ENCODE data around the gene AKNAD1.

Gene AKNAD1

DNA sequence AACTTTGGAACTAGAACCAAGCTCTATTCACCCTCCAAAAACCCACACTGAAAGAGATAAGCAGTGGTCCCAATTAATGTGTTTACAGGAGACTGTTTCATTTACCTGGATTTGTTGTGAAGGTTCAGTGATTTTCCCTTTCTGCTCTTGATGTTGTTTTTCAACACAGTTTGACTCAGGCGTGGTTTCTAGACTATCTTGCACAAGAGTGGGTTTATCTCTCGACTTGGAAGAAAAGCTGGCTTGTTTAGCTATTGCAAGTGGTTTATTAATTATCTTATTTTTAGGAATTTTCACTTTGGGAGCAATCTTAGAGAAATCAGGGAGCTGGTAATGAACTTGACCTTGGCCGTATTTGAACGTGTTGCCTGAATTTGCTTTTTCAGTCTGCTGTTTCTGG, 5.3 kb downstream of the AKNAD1 start:
- H3K27me3 ChIP-seq (ENCODE audit: insufficient read depth, low read length, poor library complexity): no peaks in the 10 kb centered on the region
- no peak overlapping the region for H3K9ac ChIP-seq (ENCODE audit: low read depth, low read length)
- no peaks in the 10 kb centered on the region for H3K9me3 ChIP-seq (ENCODE audit: insufficient read depth, low read length, severe bottlenecking)
- no peak overlapping the region for H3K4me3 ChIP-seq (ENCODE audit: low read depth in 1 of 2, low read length in 2 of 2)
- peak overlapping the region; percentile 86; the same call in 1 of the 2 replicates for H3K27ac ChIP-seq (ENCODE audit: low read length)
- DNase-seq: no peak
- no peaks in the 10 kb centered on the region for H3K36me3 ChIP-seq (ENCODE audit: insufficient read depth, low read length)
- TF ChIP-seq CTCF (IDR thresholded peaks at IDR 0.05; ENCODE audit: borderline replicate concordance, extremely low read depth, low read length, poor library complexity, severe bottlenecking): no peak
- no peak overlapping the region for H2AFZ ChIP-seq (ENCODE audit: low read depth, low read length)
- no peaks in the 10 kb centered on the region for H4K20me1 ChIP-seq (ENCODE audit: insufficient read depth, low read length)
- peaks cover 28% of the 10 kb centered on the region for H3K4me1 ChIP-seq (ENCODE audit: insufficient read depth, low read length)
- no peaks in the 10 kb centered on the region for H3K79me2 ChIP-seq (ENCODE audit: insufficient read depth, low read length)
- no peak for ATAC-seq (ENCODE audit: insufficient read depth, low read depth)
- no peak overlapping the region for H3K4me2 ChIP-seq (ENCODE audit: insufficient read depth, low read length)

DNA sequence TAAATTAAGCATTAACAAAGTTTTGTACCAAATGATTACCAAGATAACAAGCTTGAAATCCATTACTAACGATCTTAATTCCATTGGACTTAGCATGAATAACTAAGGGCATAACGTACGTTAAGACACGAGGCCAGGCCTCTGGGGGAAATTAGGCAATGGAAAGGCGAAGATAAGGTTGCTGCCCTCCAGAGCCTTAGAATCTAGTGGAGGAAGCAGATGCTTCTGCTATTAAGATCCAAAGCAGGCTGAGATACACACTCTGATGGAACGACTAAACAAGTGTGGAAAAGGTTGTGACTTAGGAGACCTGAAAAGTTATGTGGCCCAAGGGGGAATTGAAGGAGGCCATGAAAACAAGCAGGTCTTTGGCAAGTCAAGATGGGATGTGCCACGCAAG, 6.0 kb downstream of the AKNAD1 start:
- Histone ChIP-seq H3K27ac (ENCODE audit: low read length) (no peak overlapping the region; the same call in 1 of the 2 replicates), H3K9me3 (ENCODE audit: insufficient read depth, low read length, severe bottlenecking) (no peaks in the 10 kb centered on the region), H2AFZ (ENCODE audit: low read depth, low read length) (no peak overlapping the region), H3K4me3 (ENCODE audit: low read depth in 1 of 2, low read length in 2 of 2) (no peak overlapping the region), H3K9ac (ENCODE audit: low read depth, low read length) (no peak overlapping the region), H3K27me3 (ENCODE audit: insufficient read depth, low read length, poor library complexity) (no peaks in the 10 kb centered on the region), H3K79me2 (ENCODE audit: insufficient read depth, low read length) (no peaks in the 10 kb centered on the region), H3K4me2 (ENCODE audit: insufficient read depth, low read length) (no peak overlapping the region), H3K36me3 (ENCODE audit: insufficient read depth, low read length) (no peaks in the 10 kb centered on the region), H3K4me1 (ENCODE audit: insufficient read depth, low read length) (peaks cover 28% of the 10 kb centered on the region), H4K20me1 (ENCODE audit: insufficient read depth, low read length) (no peaks in the 10 kb centered on the region)
- TF ChIP-seq CTCF (IDR thresholded peaks at IDR 0.05; ENCODE audit: borderline replicate concordance, extremely low read depth, low read length, poor library complexity, severe bottlenecking) (no peak), EZH2 (IDR thresholded peaks at IDR 0.05; ENCODE audit: borderline replicate concordance, low read depth, low read length, severe bottlenecking) (no peak)
- no peak for DNase-seq
- no peak for ATAC-seq (ENCODE audit: insufficient read depth, low read depth)

DNA sequence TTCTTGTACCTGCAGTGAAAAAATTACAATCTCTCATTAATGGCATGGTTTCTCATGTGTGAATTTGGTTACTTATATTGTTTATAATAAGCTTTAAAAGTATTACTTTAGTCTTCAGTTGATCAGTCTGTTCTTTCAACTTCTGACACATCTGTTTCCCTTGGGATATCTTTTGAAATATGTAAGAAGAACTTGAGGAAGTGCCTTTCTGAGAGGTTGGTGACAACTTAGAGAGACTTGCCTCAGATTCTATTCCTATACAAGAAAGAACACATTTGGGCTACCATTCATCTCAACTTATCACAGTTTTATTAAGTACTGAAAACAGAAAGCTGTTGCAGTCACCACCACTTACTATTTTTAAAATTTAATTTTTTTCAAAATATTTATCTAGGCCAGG, 8.1 kb downstream of the AKNAD1 start:
- no peaks in the 10 kb centered on the region for H3K36me3 ChIP-seq (ENCODE audit: insufficient read depth, low read length)
- TF ChIP-seq CTCF (IDR thresholded peaks at IDR 0.05; ENCODE audit: borderline replicate concordance, extremely low read depth, low read length, poor library complexity, severe bottlenecking) (no peak), EZH2 (IDR thresholded peaks at IDR 0.05; ENCODE audit: borderline replicate concordance, low read depth, low read length, severe bottlenecking) (no peak)
- no peak overlapping the region for H3K9ac ChIP-seq (ENCODE audit: low read depth, low read length)
- ATAC-seq (ENCODE audit: insufficient read depth, low read depth) (no peak), DNase-seq (no peak)
- peaks cover 24% of the 10 kb centered on the region for H3K4me1 ChIP-seq (ENCODE audit: insufficient read depth, low read length)
- H3K9me3 ChIP-seq (ENCODE audit: insufficient read depth, low read length, severe bottlenecking): no peaks in the 10 kb centered on the region
- H4K20me1 ChIP-seq (ENCODE audit: insufficient read depth, low read length): no peaks in the 10 kb centered on the region
- no peak overlapping the region for H3K4me2 ChIP-seq (ENCODE audit: insufficient read depth, low read length)
- no peak overlapping the region for H3K27ac ChIP-seq (ENCODE audit: low read length)
- H3K27me3 ChIP-seq (ENCODE audit: insufficient read depth, low read length, poor library complexity): no peaks in the 10 kb centered on the region
- H2AFZ ChIP-seq (ENCODE audit: low read depth, low read length): no peak overlapping the region
- H3K4me3 ChIP-seq (ENCODE audit: low read depth in 1 of 2, low read length in 2 of 2): no peak overlapping the region
- no peaks in the 10 kb centered on the region for H3K79me2 ChIP-seq (ENCODE audit: insufficient read depth, low read length)

DNA sequence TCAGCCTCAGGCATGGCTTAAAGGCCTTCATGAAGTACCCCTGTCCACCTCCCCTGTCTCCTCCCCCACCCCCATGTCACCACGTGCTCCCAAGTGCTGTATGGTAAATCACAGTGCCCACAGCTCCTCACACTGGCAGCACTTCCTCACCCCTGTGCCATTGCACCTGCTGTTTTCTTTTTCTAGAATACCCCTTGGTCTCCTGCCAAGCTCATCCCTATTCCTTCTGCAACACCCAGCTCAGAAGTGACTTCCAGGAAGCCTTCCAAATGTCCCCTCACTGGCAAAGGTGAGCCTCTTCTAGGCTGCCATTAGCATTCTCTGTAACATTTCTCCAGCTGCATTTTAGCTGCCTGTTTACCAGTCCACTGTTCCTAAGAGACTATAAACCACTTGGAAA, 9.4 kb downstream of the AKNAD1 start:
- Histone ChIP-seq H3K79me2 (ENCODE audit: insufficient read depth, low read length) (no peaks in the 10 kb centered on the region), H3K36me3 (ENCODE audit: insufficient read depth, low read length) (no peaks in the 10 kb centered on the region), H3K4me3 (ENCODE audit: low read depth in 1 of 2, low read length in 2 of 2) (no peak overlapping the region), H3K27me3 (ENCODE audit: insufficient read depth, low read length, poor library complexity) (no peaks in the 10 kb centered on the region), H3K9me3 (ENCODE audit: insufficient read depth, low read length, severe bottlenecking) (no peaks in the 10 kb centered on the region), H3K4me2 (ENCODE audit: insufficient read depth, low read length) (no peak overlapping the region), H2AFZ (ENCODE audit: low read depth, low read length) (no peak overlapping the region), H3K4me1 (ENCODE audit: insufficient read depth, low read length) (peaks cover 11% of the 10 kb centered on the region), H3K27ac (ENCODE audit: low read length) (no peak overlapping the region), H3K9ac (ENCODE audit: low read depth, low read length) (no peak overlapping the region), H4K20me1 (ENCODE audit: insufficient read depth, low read length) (no peaks in the 10 kb centered on the region)
- TF ChIP-seq CTCF (IDR thresholded peaks at IDR 0.05; ENCODE audit: borderline replicate concordance, extremely low read depth, low read length, poor library complexity, severe bottlenecking) (no peak), EZH2 (IDR thresholded peaks at IDR 0.05; ENCODE audit: borderline replicate concordance, low read depth, low read length, severe bottlenecking) (no peak)
- DNase-seq (no peak), ATAC-seq (ENCODE audit: insufficient read depth, low read depth) (no peak)
